Measurements from ENCODE around the gene MPND. TPM values are rescaled to one million over a fixed set of nuclear protein-coding genes. Genes with fewer than 3 reads are reported as not detected.

Gene MPND
- total RNA-seq, 1 experiment from 2014 or later, result 24.3 TPM

DNA sequence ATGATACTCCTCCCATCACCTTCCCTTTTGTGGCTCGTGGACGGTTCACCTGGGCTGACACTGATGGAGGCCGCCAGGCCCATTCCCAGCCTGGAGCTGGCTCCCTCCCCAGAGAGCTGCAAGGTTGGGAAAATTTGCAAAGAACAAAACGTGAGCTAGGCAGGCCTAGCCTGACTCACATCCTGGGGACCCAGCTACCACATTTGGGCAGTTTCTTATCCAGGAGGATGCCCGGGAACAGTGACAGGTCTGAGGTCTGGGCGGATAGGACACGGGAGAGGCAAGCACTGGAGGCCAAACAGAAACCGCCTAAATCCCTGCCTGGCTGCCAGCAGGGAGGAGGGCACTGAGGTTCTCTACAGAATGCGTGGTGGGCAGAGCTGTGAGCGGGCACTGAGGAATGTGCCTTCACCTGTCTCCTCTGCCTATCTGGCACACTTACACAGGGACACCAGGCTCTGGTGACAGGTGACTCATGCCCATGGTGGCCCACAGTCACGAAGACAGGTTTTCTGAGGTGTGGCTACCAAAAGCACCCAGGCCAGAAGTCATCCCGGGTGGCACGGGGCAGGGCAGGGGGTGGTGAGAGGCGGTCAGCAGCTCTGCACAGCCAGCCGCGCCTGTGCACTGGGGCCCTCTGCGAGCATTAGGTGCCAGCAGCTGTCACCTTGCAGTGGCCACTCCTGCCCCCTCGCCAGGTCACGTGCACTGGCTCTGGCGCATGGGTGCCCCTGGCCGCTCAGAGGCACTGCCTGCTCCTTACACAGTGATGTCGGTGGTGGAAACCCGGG lies 33.8 kb downstream of the MPND start:
- H3K9ac ChIP-seq (ENCODE audit: low read length), result peak overlapping the region; percentile 77
- peaks cover 84% of the 10 kb centered on the region for H3K79me2 ChIP-seq (ENCODE audit: insufficient read depth, low read length)
- TF ChIP-seq SIN3A (IDR thresholded peaks at IDR 0.05; ENCODE audit: low read depth) (peak; percentile 88), POLR2AphosphoS5 (IDR thresholded peaks at IDR 0.05; ENCODE audit: low read depth, low read length) (0 out of 2 replicates have a peak, but pooled peaks have one; percentile 29), JUND (IDR thresholded peaks at IDR 0.05) (peak; percentile 59), TCF7L2 (IDR thresholded peaks at IDR 0.05; ENCODE audit: borderline replicate concordance, extremely low read depth, insufficient read depth, insufficient read length) (no peak), CBX3 (IDR thresholded peaks at IDR 0.05; ENCODE audit: low read depth) (no peak), SP1 (IDR thresholded peaks at IDR 0.05; ENCODE audit: low read depth) (peak; percentile 52)
- TF ChIP-seq, protein P1, sequence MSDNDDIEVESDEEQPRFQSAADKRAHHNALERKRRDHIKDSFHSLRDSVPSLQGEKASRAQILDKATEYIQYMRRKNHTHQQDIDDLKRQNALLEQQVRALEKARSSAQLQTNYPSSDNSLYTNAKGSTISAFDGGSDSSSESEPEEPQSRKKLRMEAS (IDR thresholded peaks at IDR 0.05), result peak; percentile 76
- H3K27me3 ChIP-seq (ENCODE audit: insufficient read depth, low read length), result no peaks in the 10 kb centered on the region
- ChIA-PET RAD21 (ENCODE audit: low non-redundant PET in 1 of 2, low total read pairs in 2 of 2, uncharacterized antibody in 2 of 2, unreplicated experiment in 2 of 2) (no interaction called here), POLR2A (interaction anchor here (1.2 kb wide), 1 partner anchor 34 kb away, joined by 3 read pairs; the partner anchor contains the start of gene MPND), CTCF (interaction anchor here (0.6 to 1.1 kb wide), 3 partner anchors 25 to 148 kb away, joined by 3 read pairs; partner anchors contain the start of gene CHAF1A)
- H3K4me2 ChIP-seq (ENCODE audit: low read length), result peak overlapping the region; percentile 97
- peaks cover 69 to 88% of the 10 kb centered on the region in 2 experiments for H3K4me1 ChIP-seq (ENCODE audit: control insufficient read depth in 1 of 2, insufficient read depth in 2 of 2, low read length in 2 of 2)
- H4K20me1 ChIP-seq (ENCODE audit: insufficient read depth), result peaks cover 3% of the 10 kb centered on the region; the same call in 1 of the 2 replicates
- intact Hi-C loops (cut with micrococcal nuclease), result loop anchor here (2.0 kb wide), 1 partner anchor 24 kb away; the partner anchor contains the start of gene SH3GL1
- peak overlapping the region; percentile 99 for H3K27ac ChIP-seq (ENCODE audit: low read depth, low read length)
- ATAC-seq (peak; percentile 34), DNase-seq (ENCODE audit: low read depth, low spot score) (no peak)
- no peaks in the 10 kb centered on the region for H3K9me3 ChIP-seq (ENCODE audit: control insufficient read depth in 1 of 2, insufficient read depth in 1 of 2, low read depth in 1 of 2, low read length in 2 of 2)
- H3K4me3 ChIP-seq (replicated peaks in 1 of 2; ENCODE audit: low read depth in 1 of 2, low read length in 2 of 2), result peak overlapping the region in 1 of 2 experiments; percentile 58; a peak in 1 of 4 replicates
- BruUV-seq (replicated peaks), result no TSS peak
- H2AFZ ChIP-seq (ENCODE audit: low read depth, low read length, poor library complexity, severe bottlenecking), result no peak overlapping the region
- no peaks in the 10 kb centered on the region for H3K9me2 ChIP-seq (ENCODE audit: insufficient read depth)
- H3K36me3 ChIP-seq (ENCODE audit: control insufficient read depth in 1 of 2, insufficient read depth in 2 of 2, low read length in 2 of 2), result no peaks in the 10 kb centered on the region

DNA sequence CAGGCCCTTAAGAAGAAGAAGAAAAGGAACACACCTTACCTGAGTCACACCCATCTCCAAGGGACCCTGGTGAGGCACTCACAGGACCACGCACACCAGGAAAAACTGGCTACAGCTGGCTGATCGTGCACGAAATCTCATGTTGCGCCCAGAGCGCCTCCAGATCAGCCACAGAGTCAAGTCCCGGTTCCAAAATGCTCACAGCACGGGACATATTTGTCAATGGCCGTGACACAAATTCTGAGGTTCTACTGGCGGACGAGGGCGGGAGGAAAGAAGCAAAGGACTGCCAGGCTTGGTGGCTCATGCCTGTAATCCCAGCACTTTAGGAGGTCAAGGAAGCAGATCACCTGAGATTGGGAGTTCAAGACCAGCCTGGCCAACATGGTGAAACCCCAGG lies 35.5 kb downstream of the MPND start:
- CTCF ChIA-PET, result no interaction called here
- no peak for DNase-seq (ENCODE audit: low read depth, low spot score)

More for the DNA sequence above, 35.5 kb downstream of the MPND start:
- Histone ChIP-seq H3K9me2 (ENCODE audit: insufficient read depth) (no peaks in the 10 kb centered on the region), H3K4me1 (ENCODE audit: control insufficient read depth in 1 of 2, insufficient read depth in 2 of 2, low read length in 2 of 2) (peaks cover 63 to 74% of the 10 kb centered on the region in 2 experiments), H3K79me2 (ENCODE audit: insufficient read depth, low read length) (peaks cover 80% of the 10 kb centered on the region), H2AFZ (ENCODE audit: low read depth, low read length, poor library complexity, severe bottlenecking) (no peak overlapping the region), H3K27me3 (ENCODE audit: insufficient read depth, low read length) (no peaks in the 10 kb centered on the region), H3K9ac (ENCODE audit: low read length) (no peak overlapping the region), H3K4me2 (ENCODE audit: low read length) (peak overlapping the region; percentile 50), H3K4me3 (replicated peaks in 1 of 2; ENCODE audit: low read depth in 1 of 2, low read length in 2 of 2) (no peak overlapping the region), H3K9me3 (ENCODE audit: control insufficient read depth in 1 of 2, insufficient read depth in 1 of 2, low read depth in 1 of 2, low read length in 2 of 2) (no peaks in the 10 kb centered on the region), H3K36me3 (ENCODE audit: control insufficient read depth in 1 of 2, insufficient read depth in 2 of 2, low read length in 2 of 2) (no peaks in the 10 kb centered on the region), H4K20me1 (ENCODE audit: insufficient read depth) (peaks cover 3% of the 10 kb centered on the region; the same call in 1 of the 2 replicates), H3K27ac (ENCODE audit: low read depth, low read length) (no peak overlapping the region)
- TF ChIP-seq, protein P1 (IDR thresholded peaks at IDR 0.05), result no peak
- TF ChIP-seq POLR2AphosphoS5 (IDR thresholded peaks at IDR 0.05; ENCODE audit: low read depth, low read length) (no peak), ELF1 (IDR thresholded peaks at IDR 0.05; ENCODE audit: borderline replicate concordance, low read depth) (no peak), FOSL1 (IDR thresholded peaks at IDR 0.05; ENCODE audit: low read depth) (no peak)
- POLR2A ChIA-PET, result no interaction called here
- RAD21 ChIA-PET (ENCODE audit: low non-redundant PET in 1 of 2, low total read pairs in 2 of 2, uncharacterized antibody in 2 of 2, unreplicated experiment in 2 of 2), result no interaction called here
- intact Hi-C loops (cut with micrococcal nuclease), result no loop called here
- ATAC-seq, result no peak
- no TSS peak for BruUV-seq (replicated peaks)
